ENCODE measurements around the gene ARID5B.

ARID5B gene

GRCh38 chr10:62087329-62087728 lies 185.8 kb downstream of the ARID5B start:
- DNase-seq (ENCODE audit: low read depth in 1 of 2, low spot score in 1 of 2), result no peak
- in situ Hi-C loops (cut with HindIII; ENCODE audit: low pct_unique_long_range_greater_than_20kb, low sequenced_read_pairs), result no loop called here
- no peak for TF ChIP-seq JUND (IDR thresholded peaks at IDR 0.05; ENCODE audit: low read depth)

GRCh38 chr10:62088786-62089185 lies 187.3 kb downstream of the ARID5B start:
- DNase-seq (ENCODE audit: low read depth in 1 of 2, low spot score in 1 of 2), result no peak
- in situ Hi-C loops (cut with HindIII; ENCODE audit: low pct_unique_long_range_greater_than_20kb, low sequenced_read_pairs), result no loop called here

GRCh38 chr10:62092301-62093030 lies 191.0 kb downstream of the ARID5B start:
- DNase-seq (ENCODE audit: low read depth in 1 of 2, low spot score in 1 of 2), result peak in 1 of 2 experiments; percentile 38
- TF ChIP-seq JUND (IDR thresholded peaks at IDR 0.05; ENCODE audit: low read depth), result no peak
- in situ Hi-C loops (cut with HindIII; ENCODE audit: low pct_unique_long_range_greater_than_20kb, low sequenced_read_pairs), result no loop called here

More at GRCh38 chr10:62088786-62089185, 187.3 kb downstream of the ARID5B start:
- no peak for TF ChIP-seq JUND (IDR thresholded peaks at IDR 0.05; ENCODE audit: low read depth)

- in situ Hi-C loops (cut with HindIII; ENCODE audit: low pct_unique_long_range_greater_than_20kb, low sequenced_read_pairs), result no loop called here
- DNase-seq (ENCODE audit: low read depth in 1 of 2, low spot score in 1 of 2), result peak in 1 of 2 experiments; percentile 89
- peak; percentile 38 for TF ChIP-seq JUND (IDR thresholded peaks at IDR 0.05; ENCODE audit: low read depth)
These were observed 192.4 kb downstream of the ARID5B start for GRCh38 chr10:62093863-62094291.

GRCh38 chr10:62095181-62096122 lies 194.0 kb downstream of the ARID5B start:
- in situ Hi-C loops (cut with HindIII; ENCODE audit: low pct_unique_long_range_greater_than_20kb, low sequenced_read_pairs), result no loop called here
- TF ChIP-seq JUND (IDR thresholded peaks at IDR 0.05; ENCODE audit: low read depth), result no peak; the same call in none of the 2 replicates
- peak in 1 of 2 experiments; percentile 67 for DNase-seq (ENCODE audit: low read depth in 1 of 2, low spot score in 1 of 2)

- no peak; the same call in 1 of the 2 replicates for TF ChIP-seq JUND (IDR thresholded peaks at IDR 0.05; ENCODE audit: low read depth)
- no peak for DNase-seq (ENCODE audit: low read depth in 1 of 2, low spot score in 1 of 2)
- in situ Hi-C loops (cut with HindIII; ENCODE audit: low pct_unique_long_range_greater_than_20kb, low sequenced_read_pairs), result no loop called here
These were observed 194.9 kb downstream of the ARID5B start for GRCh38 chr10:62096256-62096933.

- no peak for TF ChIP-seq JUND (IDR thresholded peaks at IDR 0.05; ENCODE audit: low read depth)
- in situ Hi-C loops (cut with HindIII; ENCODE audit: low pct_unique_long_range_greater_than_20kb, low sequenced_read_pairs), result no loop called here
- no peak for DNase-seq (ENCODE audit: low read depth in 1 of 2, low spot score in 1 of 2)
These were observed 197.0 kb downstream of the ARID5B start for GRCh38 chr10:62098278-62099121.

- in situ Hi-C loops (cut with HindIII; ENCODE audit: low pct_unique_long_range_greater_than_20kb, low sequenced_read_pairs), result no loop called here
- no peak for DNase-seq (ENCODE audit: low read depth in 1 of 2, low spot score in 1 of 2)
These were observed 197.8 kb downstream of the ARID5B start for GRCh38 chr10:62099299-62099698.

GRCh38 chr10:62103857-62104256 lies 202.4 kb downstream of the ARID5B start:
- in situ Hi-C loops (cut with HindIII; ENCODE audit: low pct_unique_long_range_greater_than_20kb, low sequenced_read_pairs), result no loop called here
- peak in 1 of 2 experiments; percentile 55 for DNase-seq (ENCODE audit: low read depth in 1 of 2, low spot score in 1 of 2)
- no peak for TF ChIP-seq JUND (IDR thresholded peaks at IDR 0.05; ENCODE audit: low read depth)

More at GRCh38 chr10:62099299-62099698, 197.8 kb downstream of the ARID5B start:
- TF ChIP-seq JUND (IDR thresholded peaks at IDR 0.05; ENCODE audit: low read depth), result no peak

GRCh38 chr10:62106929-62107519 lies 205.5 kb downstream of the ARID5B start:
- TF ChIP-seq JUND (IDR thresholded peaks at IDR 0.05; ENCODE audit: low read depth), result peak; percentile 97
- in situ Hi-C loops (cut with HindIII; ENCODE audit: low pct_unique_long_range_greater_than_20kb, low sequenced_read_pairs), result no loop called here
- peak in 1 of 2 experiments; percentile 88 for DNase-seq (ENCODE audit: low read depth in 1 of 2, low spot score in 1 of 2)
